Neural cell (in vitro differentiated cells): ENCODE data around the gene STAC2.

Experiments used
- CTCF ChIP-seq: fragments of 450-650 bp; IDR thresholded peaks from 2 replicates; pipeline ENCODE4 v1.5.1; 2014; ENCODE audit warnings: antibody characterized with exemption, mild to moderate bottlenecking, moderate library complexity; ENCODE audit not compliant: poor library complexity, severe bottlenecking
- EP300 ChIP-seq: fragments of 450-650 bp; conservative IDR thresholded peaks from 2 replicates; pipeline ENCODE4 v1.6.1; 2014; ENCODE audit warnings: antibody characterized with exemption, mild to moderate bottlenecking, moderate library complexity; ENCODE audit not compliant: poor library complexity, severe bottlenecking
- EZH2 ChIP-seq: fragments of 200-600, 300-800 bp; shearing (Covaris generic), sonication (generic); IDR thresholded peaks from 2 replicates; pipeline ENCODE4 v1.6.1; 2014; ENCODE audit warnings: antibody characterized with exemption, low read length, borderline replicate concordance, mild to moderate bottlenecking; ENCODE audit not compliant: insufficient read depth, poor library complexity, severe bottlenecking
- MXI1 ChIP-seq: fragments of 450-650 bp; conservative IDR thresholded peaks from 2 replicates; pipeline ENCODE4 v1.6.1; 2014; ENCODE audit warnings: antibody characterized with exemption, mild to moderate bottlenecking; ENCODE audit not compliant: poor library complexity, severe bottlenecking
- POLR2AphosphoS5 ChIP-seq: IDR thresholded peaks from 2 replicates; pipeline ENCODE4 v1.6.1; 2012
- RAD21 ChIP-seq: fragments of 450-650 bp; conservative IDR thresholded peaks from 2 replicates; pipeline ENCODE4 v1.6.1; 2014; ENCODE audit warnings: antibody characterized with exemption, mild to moderate bottlenecking, moderate library complexity
- SMC3 ChIP-seq: fragments of 450-650 bp; conservative IDR thresholded peaks from 2 replicates; pipeline ENCODE4 v1.6.1; 2014; ENCODE audit warnings: antibody characterized with exemption, mild to moderate bottlenecking, moderate library complexity; ENCODE audit not compliant: poor library complexity

DNA sequence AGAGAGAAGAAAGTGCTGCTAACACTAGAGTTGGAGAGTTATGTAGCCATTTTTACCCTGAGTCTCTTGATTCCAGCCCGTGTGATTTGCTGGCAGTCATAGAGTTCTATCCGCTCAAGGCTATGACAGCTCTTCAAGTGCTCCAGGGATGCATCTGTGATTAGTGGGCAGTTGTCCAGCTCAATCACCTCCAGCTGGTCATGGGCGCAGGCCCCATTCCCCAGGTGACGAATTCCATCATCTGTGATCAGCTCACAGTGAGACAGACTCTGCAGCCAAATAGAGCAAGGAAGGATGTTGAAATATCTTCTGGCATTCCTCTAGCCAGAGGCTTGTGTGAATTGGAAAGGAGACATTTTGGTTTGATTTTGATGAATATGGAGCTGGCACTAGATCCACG, 38.4 kb upstream of the STAC2 start:
- no peak for TF ChIP-seq CTCF
- no peak for TF ChIP-seq MXI1
- no peak for TF ChIP-seq POLR2AphosphoS5
- no peak for TF ChIP-seq RAD21
- TF ChIP-seq EZH2, result no peak
- no peak for TF ChIP-seq EP300
- no peak for TF ChIP-seq SMC3
